ENCODE results near the gene UBXN2A. TPM values are rescaled to one million over a fixed set of nuclear protein-coding genes. Genes with fewer than 3 reads are reported as not detected.

The UBXN2A gene
- total and polyA plus RNA-seq, 2 experiments from 2014 or later: 17.2 to 18.0 TPM

- H3K27me3 ChIP-seq (replicated peaks; ENCODE audit: insufficient read depth): no peaks in the 10 kb centered on the region; the same call in 1 of the 2 replicates
- no peaks in the 10 kb centered on the region for H3K9me3 ChIP-seq (ENCODE audit: low read depth)
- TF ChIP-seq EZH2phosphoT487 (IDR thresholded peaks at IDR 0.05; ENCODE audit: insufficient read depth, low read depth): no peak
- TF ChIP-seq EZH2 (IDR thresholded peaks at IDR 0.05; ENCODE audit: insufficient read depth, poor library complexity, severe bottlenecking): no peak
- no peaks in the 10 kb centered on the region for H3K79me2 ChIP-seq (ENCODE audit: insufficient read depth)
- 95 to 96% methylated on average over 9 of the region's 9 CpGs for WGBS, 2 experiments (ENCODE audit: low coverage in 1 of 2, low lambda C conversion rate in 2 of 2, missing lambda C conversion rate in 2 of 2)
- DNase-seq: peak; percentile 8
- no peaks in the 10 kb centered on the region for H3K9me2 ChIP-seq (ENCODE audit: insufficient read depth)
- H3K36me3 ChIP-seq (ENCODE audit: low read depth): no peaks in the 10 kb centered on the region
- peaks cover 15% of the 10 kb centered on the region for H3K4me1 ChIP-seq (ENCODE audit: insufficient read depth)
- H3K27ac ChIP-seq: peak overlapping the region; percentile 47; the same call in 1 of the 2 replicates
- H4K20me1 ChIP-seq (ENCODE audit: insufficient read depth): no peaks in the 10 kb centered on the region
- in situ Hi-C loops (cut with MboI): no loop called here
- H3K4me2 ChIP-seq (ENCODE audit: unreplicated experiment): no peak overlapping the region
- H2AFZ ChIP-seq: no peak overlapping the region
- no peaks in the 10 kb centered on the region for H3F3A ChIP-seq (ENCODE audit: insufficient read depth)
- H3K9ac ChIP-seq: no peak overlapping the region; the same call in 1 of the 2 replicates
- H3K4me3 ChIP-seq: no peak overlapping the region
Measured at GRCh38 chr2:24016376-24016761, 76.1 kb downstream of the UBXN2A start.

GRCh38 chr2:24016853-24017703, 76.8 kb downstream of the UBXN2A start:
- no peak for DNase-seq
- Histone ChIP-seq H3K36me3 (ENCODE audit: low read depth) (no peaks in the 10 kb centered on the region), H3K4me2 (ENCODE audit: unreplicated experiment) (no peak overlapping the region), H3K9me2 (ENCODE audit: insufficient read depth) (no peaks in the 10 kb centered on the region), H3K4me1 (ENCODE audit: insufficient read depth) (peaks cover 15% of the 10 kb centered on the region), H3K27ac (no peak overlapping the region), H3K79me2 (ENCODE audit: insufficient read depth) (no peaks in the 10 kb centered on the region), H3K9me3 (ENCODE audit: low read depth) (no peaks in the 10 kb centered on the region), H3K27me3 (replicated peaks; ENCODE audit: insufficient read depth) (no peaks in the 10 kb centered on the region), H4K20me1 (ENCODE audit: insufficient read depth) (no peaks in the 10 kb centered on the region), H2AFZ (no peak overlapping the region), H3F3A (ENCODE audit: insufficient read depth) (no peaks in the 10 kb centered on the region), H3K4me3 (no peak overlapping the region), H3K9ac (no peak overlapping the region)
- WGBS, 2 experiments (ENCODE audit: low coverage in 1 of 2, low lambda C conversion rate in 2 of 2, missing lambda C conversion rate in 2 of 2): 94% methylated on average over 33 to 35 of the region's 35 CpGs
- in situ Hi-C loops (cut with MboI): no loop called here
- TF ChIP-seq EZH2 (IDR thresholded peaks at IDR 0.05; ENCODE audit: insufficient read depth, poor library complexity, severe bottlenecking) (no peak), EZH2phosphoT487 (IDR thresholded peaks at IDR 0.05; ENCODE audit: insufficient read depth, low read depth) (no peak)

GRCh38 chr2:24017711-24018110, 77.4 kb downstream of the UBXN2A start:
- Histone ChIP-seq H3K4me3 (no peak overlapping the region), H3K9me2 (ENCODE audit: insufficient read depth) (no peaks in the 10 kb centered on the region), H3K36me3 (ENCODE audit: low read depth) (no peaks in the 10 kb centered on the region), H4K20me1 (ENCODE audit: insufficient read depth) (no peaks in the 10 kb centered on the region), H2AFZ (no peak overlapping the region), H3K4me2 (ENCODE audit: unreplicated experiment) (no peak overlapping the region), H3K9me3 (ENCODE audit: low read depth) (no peaks in the 10 kb centered on the region), H3F3A (ENCODE audit: insufficient read depth) (no peaks in the 10 kb centered on the region), H3K27ac (no peak overlapping the region), H3K27me3 (replicated peaks; ENCODE audit: insufficient read depth) (no peaks in the 10 kb centered on the region), H3K79me2 (ENCODE audit: insufficient read depth) (no peaks in the 10 kb centered on the region), H3K9ac (no peak overlapping the region), H3K4me1 (ENCODE audit: insufficient read depth) (peaks cover 15% of the 10 kb centered on the region)
- TF ChIP-seq EZH2phosphoT487 (IDR thresholded peaks at IDR 0.05; ENCODE audit: insufficient read depth, low read depth) (no peak), EZH2 (IDR thresholded peaks at IDR 0.05; ENCODE audit: insufficient read depth, poor library complexity, severe bottlenecking) (no peak)
- DNase-seq: no peak
- in situ Hi-C loops (cut with MboI): no loop called here
- 82 to 87% methylated on average over 6 to 8 of the region's 8 CpGs for WGBS, 2 experiments (ENCODE audit: low coverage in 1 of 2, low lambda C conversion rate in 2 of 2, missing lambda C conversion rate in 2 of 2)

GRCh38 chr2:24018241-24018640, 78.0 kb downstream of the UBXN2A start:
- in situ Hi-C loops (cut with MboI): no loop called here
- no peak overlapping the region for H3K9ac ChIP-seq
- H3K27me3 ChIP-seq (replicated peaks; ENCODE audit: insufficient read depth): no peaks in the 10 kb centered on the region
- no peaks in the 10 kb centered on the region for H3K9me2 ChIP-seq (ENCODE audit: insufficient read depth)
- no peak overlapping the region for H3K4me2 ChIP-seq (ENCODE audit: unreplicated experiment)
- H2AFZ ChIP-seq: no peak overlapping the region
- H3K27ac ChIP-seq: no peak overlapping the region
- 76 to 79% methylated on average over 8 to 9 of the region's 9 CpGs for WGBS, 2 experiments (ENCODE audit: low coverage in 1 of 2, low lambda C conversion rate in 2 of 2, missing lambda C conversion rate in 2 of 2)
- DNase-seq: no peak
- TF ChIP-seq EZH2phosphoT487 (IDR thresholded peaks at IDR 0.05; ENCODE audit: insufficient read depth, low read depth): no peak
- TF ChIP-seq EZH2 (IDR thresholded peaks at IDR 0.05; ENCODE audit: insufficient read depth, poor library complexity, severe bottlenecking): no peak
- no peaks in the 10 kb centered on the region for H3F3A ChIP-seq (ENCODE audit: insufficient read depth)
- H3K9me3 ChIP-seq (ENCODE audit: low read depth): no peaks in the 10 kb centered on the region
- H3K4me1 ChIP-seq (ENCODE audit: insufficient read depth): peaks cover 15% of the 10 kb centered on the region
- no peaks in the 10 kb centered on the region for H3K79me2 ChIP-seq (ENCODE audit: insufficient read depth)
- no peaks in the 10 kb centered on the region for H4K20me1 ChIP-seq (ENCODE audit: insufficient read depth)
- H3K36me3 ChIP-seq (ENCODE audit: low read depth): no peaks in the 10 kb centered on the region
- no peak overlapping the region for H3K4me3 ChIP-seq

Data from GM23248 (cell line).